GM19099 (cell line): ENCODE results near the gene HIP1.

Experiments used
- POLR2A ChIP-seq: IDR thresholded peaks from 3 replicates; pipeline ENCODE4 v1.6.1; 2011; ENCODE audit warnings: low read depth; ENCODE audit not compliant: insufficient read length; ENCODE audit errors: extremely low read depth

HIP1 gene

DNA sequence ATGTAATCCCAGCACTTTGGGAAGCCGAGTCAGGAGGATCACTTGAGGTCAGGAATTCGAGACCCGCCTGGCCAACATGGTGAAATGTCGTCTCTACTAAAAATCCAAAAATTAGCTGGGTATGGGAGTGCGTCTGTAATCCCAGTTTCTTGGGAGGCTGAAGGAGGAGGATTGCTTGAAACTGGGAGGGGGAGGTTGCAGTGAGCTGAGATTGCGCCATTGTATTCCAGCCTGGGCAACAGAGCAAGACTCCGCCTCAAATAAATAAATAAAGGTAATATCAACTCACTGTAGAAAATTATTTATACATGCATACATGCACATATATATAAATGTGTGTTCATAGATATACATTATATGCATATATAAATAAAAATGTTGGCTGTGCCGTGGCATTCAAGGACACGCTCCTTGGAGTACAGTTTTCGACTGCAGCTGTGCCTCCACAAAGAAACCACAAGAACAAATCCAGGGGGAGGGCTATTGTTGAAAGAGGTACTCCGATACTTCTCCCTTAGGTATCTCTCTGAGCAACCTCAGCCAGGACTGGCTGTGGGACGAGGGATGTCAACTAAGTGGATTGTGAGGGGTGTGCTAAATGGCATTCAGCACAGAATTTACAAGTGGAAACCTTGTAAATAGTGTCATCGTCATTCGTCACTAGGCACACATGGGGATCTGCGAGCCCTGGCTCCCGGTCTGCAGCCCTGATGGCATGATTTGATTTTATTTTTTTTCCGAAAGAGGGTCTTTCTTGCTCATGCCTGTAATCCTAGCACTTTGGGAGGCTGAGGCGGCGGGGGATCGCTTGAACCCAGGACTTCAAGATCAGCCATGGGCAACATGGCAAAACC lies 49.3 kb downstream of the HIP1 start:
- TF ChIP-seq POLR2A = no peak

DNA sequence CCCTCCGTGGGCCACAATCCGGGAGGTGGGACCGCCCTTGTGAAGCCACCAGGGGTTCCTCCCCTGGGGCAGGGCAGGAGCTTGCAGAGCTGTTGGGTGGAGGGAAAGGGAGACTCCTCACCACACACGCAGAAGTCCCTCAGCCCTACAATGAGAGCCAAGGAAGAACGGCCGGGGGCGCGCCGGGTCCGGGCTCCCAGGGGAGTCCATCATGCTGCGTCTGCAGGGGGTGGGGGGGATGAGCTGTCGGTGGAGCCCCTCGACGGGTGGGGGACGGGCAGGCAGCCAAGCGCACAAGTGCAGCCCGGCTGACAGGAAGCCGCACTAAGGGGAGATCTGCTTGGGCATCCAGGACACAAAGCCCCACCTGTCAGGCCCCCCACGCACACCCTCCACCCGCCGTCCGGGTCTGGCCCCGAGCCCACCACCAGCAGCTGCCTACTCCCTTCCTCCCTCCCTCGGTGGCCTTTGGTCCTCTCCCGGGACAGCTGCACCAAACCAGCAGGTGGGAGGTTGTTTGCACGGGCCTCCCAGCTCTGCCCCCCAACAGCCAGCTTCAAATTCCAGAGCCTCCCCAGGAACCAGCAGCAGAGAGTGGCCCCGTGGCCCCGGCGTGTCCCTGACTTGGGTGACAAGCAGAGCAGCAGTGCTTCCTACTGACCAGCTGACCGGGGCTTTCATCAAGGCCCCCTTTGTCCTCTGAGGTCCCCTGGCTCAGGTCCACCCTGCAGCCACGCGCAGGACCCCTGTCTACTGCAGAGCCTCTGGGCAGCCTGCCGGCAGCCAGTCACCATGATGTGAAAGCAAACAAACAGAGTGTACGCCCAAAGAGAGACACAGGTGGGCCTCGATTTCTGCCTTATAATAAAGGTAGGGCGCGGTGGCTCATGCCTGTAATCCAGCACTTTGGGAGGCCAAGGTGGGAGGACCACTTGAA lies 50.3 kb downstream of the HIP1 start:
- no peak for TF ChIP-seq POLR2A

- no peak for TF ChIP-seq POLR2A
Observed at GRCh38 chr7:75687246-75688088, 51.3 kb downstream of the HIP1 start.

- TF ChIP-seq POLR2A = no peak
Observed at GRCh38 chr7:75686551-75686950, 52.2 kb downstream of the HIP1 start.

DNA sequence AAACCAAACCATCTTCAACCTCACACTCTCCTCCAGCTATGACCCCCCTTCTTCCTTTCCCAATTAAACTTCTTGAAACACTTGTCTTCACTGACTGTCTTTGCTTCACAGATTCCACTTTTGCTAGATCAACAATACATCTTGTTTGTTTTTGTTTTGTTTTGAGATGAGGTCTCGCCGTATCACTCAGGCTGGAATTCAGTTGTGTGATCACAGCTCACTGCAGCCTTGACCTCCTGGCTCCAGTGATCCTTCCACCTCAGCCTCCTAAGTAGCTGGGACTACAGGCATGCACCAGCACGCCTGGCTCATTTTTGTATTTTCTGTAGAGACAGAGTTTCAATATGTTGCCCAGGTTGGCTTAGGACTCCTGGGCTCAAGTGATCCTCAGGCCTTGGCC lies 59.7 kb downstream of the HIP1 start:
- TF ChIP-seq POLR2A = no peak

DNA sequence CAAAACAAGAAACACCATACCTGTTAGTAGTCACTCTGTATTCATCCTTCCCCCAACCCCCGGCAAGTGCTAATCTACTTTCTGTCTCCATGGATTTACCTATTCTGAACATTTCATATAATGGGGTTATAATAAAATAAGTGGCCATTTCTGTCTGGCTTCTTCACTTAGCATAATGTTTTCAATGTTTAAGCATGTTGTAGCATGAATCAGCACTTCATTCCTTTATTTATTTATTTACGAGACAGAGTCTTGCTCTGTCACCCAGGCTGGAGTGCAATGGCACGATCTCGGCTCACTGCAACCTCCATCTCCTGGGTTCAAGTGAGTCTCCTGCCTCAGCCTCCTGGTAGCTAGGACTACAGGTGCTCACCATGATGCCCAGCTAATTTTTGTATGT lies 69.2 kb downstream of the HIP1 start:
- no peak for TF ChIP-seq POLR2A

DNA sequence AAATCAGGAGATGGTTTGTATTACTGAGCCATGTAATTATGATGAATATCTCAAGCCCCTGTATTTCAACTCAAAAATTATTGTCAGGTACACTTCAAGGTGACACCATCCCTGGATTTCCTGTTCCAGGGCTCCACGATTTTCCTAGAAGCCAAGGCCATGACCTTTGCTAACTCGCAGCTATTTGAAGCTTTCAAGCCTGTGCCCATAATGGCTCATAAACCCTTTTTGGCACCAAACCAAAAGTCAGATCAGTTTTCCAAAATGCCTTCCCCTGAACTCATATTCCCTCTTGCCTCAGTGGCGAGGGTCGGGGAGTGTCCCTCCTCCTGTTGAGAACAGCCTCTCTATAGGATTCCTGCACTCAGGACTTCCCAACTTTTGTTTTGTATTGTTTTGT lies 70.8 kb downstream of the HIP1 start:
- no peak for TF ChIP-seq POLR2A

- TF ChIP-seq POLR2A = no peak
Observed at GRCh38 chr7:75663302-75663907, 75.3 kb downstream of the HIP1 start.

GRCh38 chr7:75662579-75663301 lies 76.0 kb downstream of the HIP1 start:
- peak; percentile 40 for TF ChIP-seq POLR2A

DNA sequence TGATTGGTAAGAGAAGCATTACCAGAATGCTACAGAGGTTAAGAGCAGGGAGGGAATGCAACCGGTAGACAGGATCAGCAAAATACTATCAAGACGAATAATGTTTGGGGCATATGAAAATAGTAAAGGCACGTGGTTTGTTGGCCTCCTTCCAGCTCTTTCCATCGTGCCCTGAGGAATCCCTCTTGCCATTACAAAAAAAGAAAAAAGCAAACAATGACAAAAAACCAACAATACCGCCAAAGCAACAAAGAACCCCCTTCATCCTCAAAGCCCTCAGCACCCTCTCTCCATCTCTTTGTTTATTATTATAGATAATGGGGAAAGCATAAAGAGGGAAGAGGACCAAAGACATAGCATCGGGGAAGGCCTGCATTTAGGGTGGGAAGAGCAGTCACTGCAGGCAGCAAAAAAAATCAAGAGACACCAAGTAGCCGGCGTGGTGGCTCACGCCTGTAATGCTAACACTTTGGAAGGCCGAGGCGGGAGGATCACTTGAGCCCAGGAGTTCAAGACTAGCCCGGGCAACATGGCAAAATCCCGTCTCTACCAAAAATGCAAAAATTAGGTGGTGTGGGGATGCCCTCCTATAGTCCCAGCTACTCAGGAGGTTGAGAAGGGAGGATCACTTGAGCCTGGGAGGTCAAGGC lies 78.0 kb downstream of the HIP1 start:
- no peak for TF ChIP-seq POLR2A

GRCh38 chr7:75658802-75659201 lies 79.9 kb downstream of the HIP1 start:
- TF ChIP-seq POLR2A = no peak

DNA sequence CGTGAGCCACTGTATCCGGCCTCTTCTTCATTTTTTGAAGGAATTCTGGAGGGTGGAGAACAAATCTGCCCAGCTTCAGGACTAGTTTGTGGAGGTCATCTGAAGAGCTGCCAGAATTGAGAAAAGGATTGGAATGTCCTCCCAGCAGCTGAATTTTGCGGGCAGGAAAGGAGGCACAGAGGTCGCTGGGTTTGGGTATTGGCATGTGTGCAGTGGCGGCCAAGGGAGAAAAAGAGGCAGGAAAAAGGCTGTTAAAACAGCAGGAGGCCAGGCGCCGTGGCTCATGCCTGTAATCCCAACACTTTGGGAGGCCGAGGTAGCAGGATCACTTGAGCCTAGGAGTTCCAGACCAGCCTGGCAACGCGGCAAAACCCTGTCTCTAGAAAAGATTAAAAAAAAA lies 80.4 kb downstream of the HIP1 start:
- TF ChIP-seq POLR2A = no peak

DNA sequence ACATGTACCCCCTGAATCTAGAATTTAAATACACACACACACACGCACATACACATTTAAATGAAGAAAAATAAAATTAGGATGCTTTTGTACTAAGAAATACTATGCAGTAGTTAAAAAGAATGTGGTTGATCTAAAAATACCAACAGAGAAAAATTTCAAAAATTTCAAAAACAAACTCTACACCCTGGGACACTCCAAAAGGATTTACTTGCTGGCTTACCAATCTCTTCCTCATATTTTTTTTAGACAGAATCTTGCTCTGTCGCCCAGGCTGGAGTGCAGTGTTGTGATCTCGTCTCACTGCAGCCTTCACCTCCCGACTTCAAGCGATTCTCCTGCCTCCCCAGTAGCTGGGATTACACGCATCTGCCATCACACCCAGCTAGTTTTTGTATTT lies 80.9 kb downstream of the HIP1 start:
- TF ChIP-seq POLR2A = no peak

DNA sequence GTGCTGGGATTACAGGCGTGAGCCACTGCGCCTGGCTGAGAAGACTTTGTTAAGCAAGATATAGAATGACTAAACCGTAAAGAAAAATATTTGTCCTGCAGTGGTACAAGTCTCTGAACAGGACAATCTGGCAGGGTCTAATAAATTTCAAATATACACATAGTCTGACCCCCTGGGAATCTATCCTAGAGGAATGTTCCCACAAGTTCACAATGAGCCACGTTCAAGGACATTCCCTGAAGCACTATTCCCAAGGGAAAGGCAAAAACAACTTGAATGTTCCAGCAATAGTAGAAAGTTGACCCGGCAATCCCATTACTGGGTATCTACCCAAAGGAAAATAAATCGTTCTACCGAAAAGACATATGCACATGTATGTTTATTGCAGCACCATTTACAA lies 82.0 kb downstream of the HIP1 start:
- no peak for TF ChIP-seq POLR2A

GRCh38 chr7:75655536-75655935 lies 83.2 kb downstream of the HIP1 start:
- no peak for TF ChIP-seq POLR2A
